A673 (cell line): ENCODE results near the gene HLCS.

Experiments used
- EZH2 ChIP-seq: fragments of 200-600 bp; sonication (generic); IDR thresholded peaks from 2 replicates; pipeline ENCODE4 v1.6.1; 2017; ENCODE audit warnings: borderline replicate concordance, low read depth, mild to moderate bottlenecking, mixed read lengths, antibody characterized with exemption, low read length; ENCODE audit not compliant: poor library complexity, severe bottlenecking
- TF ChIP-seq, protein P1 (sequence below): fragments of 300-800, 200-600 bp; sonication (generic); conservative IDR thresholded peaks from 2 replicates; pipeline ENCODE4 v1.5.1; 2017; ENCODE audit warnings: low read depth, mild to moderate bottlenecking, antibody characterized with exemption, low read length, moderate library complexity, mixed read lengths

DNA sequence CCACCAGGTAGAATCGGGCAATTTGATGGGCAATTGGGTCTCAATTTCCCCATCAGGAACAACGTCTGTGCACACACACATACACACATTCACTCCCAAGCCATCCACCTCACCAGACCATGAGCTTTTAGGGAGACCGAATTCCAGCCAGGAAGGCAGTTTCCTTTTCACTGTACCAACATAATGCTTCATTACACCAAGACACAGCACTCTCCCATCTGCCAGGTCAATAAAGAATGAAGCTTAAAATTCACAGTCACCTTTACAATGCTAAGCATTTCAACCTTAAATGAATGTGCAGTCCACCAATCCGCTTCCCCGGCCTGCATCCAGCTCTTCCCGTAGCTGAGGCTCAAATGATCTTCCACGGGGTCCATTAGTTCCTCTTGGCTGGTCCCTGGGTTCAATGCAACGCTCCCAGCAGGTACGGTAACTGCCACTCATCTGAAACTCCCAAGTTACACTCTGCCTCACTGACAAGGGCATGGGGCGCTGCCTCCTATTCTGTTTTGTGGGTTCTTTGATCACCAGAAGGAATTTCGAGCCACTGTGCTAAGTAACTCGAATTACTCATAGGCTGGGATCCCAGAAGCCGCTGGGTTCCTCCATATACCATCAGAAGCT, 162.5 kb downstream of the HLCS start:
- TF ChIP-seq, protein P1, sequence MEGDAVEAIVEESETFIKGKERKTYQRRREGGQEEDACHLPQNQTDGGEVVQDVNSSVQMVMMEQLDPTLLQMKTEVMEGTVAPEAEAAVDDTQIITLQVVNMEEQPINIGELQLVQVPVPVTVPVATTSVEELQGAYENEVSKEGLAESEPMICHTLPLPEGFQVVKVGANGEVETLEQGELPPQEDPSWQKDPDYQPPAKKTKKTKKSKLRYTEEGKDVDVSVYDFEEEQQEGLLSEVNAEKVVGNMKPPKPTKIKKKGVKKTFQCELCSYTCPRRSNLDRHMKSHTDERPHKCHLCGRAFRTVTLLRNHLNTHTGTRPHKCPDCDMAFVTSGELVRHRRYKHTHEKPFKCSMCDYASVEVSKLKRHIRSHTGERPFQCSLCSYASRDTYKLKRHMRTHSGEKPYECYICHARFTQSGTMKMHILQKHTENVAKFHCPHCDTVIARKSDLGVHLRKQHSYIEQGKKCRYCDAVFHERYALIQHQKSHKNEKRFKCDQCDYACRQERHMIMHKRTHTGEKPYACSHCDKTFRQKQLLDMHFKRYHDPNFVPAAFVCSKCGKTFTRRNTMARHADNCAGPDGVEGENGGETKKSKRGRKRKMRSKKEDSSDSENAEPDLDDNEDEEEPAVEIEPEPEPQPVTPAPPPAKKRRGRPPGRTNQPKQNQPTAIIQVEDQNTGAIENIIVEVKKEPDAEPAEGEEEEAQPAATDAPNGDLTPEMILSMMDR: no peak
- no peak for TF ChIP-seq EZH2
